Measurements from ENCODE around the gene SAMHD1.
"Not testable (repeated sequence)": the region's sequence is repeated elsewhere in the genome, so short reads cannot be mapped to it uniquely, and the experiment has no call there.

The SAMHD1 gene

GRCh38 chr20:36951979-36952738, 651 bp upstream of the SAMHD1 start:
- DNase-seq: no peak

- peak; percentile 3 for DNase-seq
These were observed 902 bp downstream of the SAMHD1 start for GRCh38 chr20:36950414-36951197.

GRCh38 chr20:36941401-36941835, 10.1 kb downstream of the SAMHD1 start:
- no peak for DNase-seq

- no peak for DNase-seq
These were observed 14.1 kb downstream of the SAMHD1 start for GRCh38 chr20:36937402-36937770.

GRCh38 chr20:36936761-36937401, 14.6 kb downstream of the SAMHD1 start:
- DNase-seq: not testable (repeated sequence)

GRCh38 chr20:36936341-36936740, 15.2 kb downstream of the SAMHD1 start:
- DNase-seq: no peak

- not testable (repeated sequence) for DNase-seq
These were observed 17.9 kb downstream of the SAMHD1 start for GRCh38 chr20:36933571-36933970.

- DNase-seq: no peak
These were observed 18.8 kb downstream of the SAMHD1 start for GRCh38 chr20:36932476-36933426.

GRCh38 chr20:36932067-36932466, 19.4 kb downstream of the SAMHD1 start:
- not testable (repeated sequence) for DNase-seq

- no peak for DNase-seq
These were observed 21.8 kb downstream of the SAMHD1 start for GRCh38 chr20:36929691-36930090.

GRCh38 chr20:36929290-36929689, 22.2 kb downstream of the SAMHD1 start:
- no peak for DNase-seq

- DNase-seq: no peak
These were observed 23.8 kb downstream of the SAMHD1 start for GRCh38 chr20:36927704-36928103.

- DNase-seq: no peak
These were observed 24.8 kb downstream of the SAMHD1 start for GRCh38 chr20:36926653-36927200.

- DNase-seq: no peak
These were observed 26.3 kb downstream of the SAMHD1 start for GRCh38 chr20:36925234-36925633.

- DNase-seq: peak; percentile 85
These were observed 27.1 kb downstream of the SAMHD1 start for GRCh38 chr20:36924167-36925045.

- no peak for DNase-seq
These were observed 31.2 kb downstream of the SAMHD1 start for GRCh38 chr20:36920334-36920730.

GRCh38 chr20:36919715-36920333, 31.7 kb downstream of the SAMHD1 start:
- DNase-seq: peak; percentile 73

GRCh38 chr20:36917943-36918342, 33.6 kb downstream of the SAMHD1 start:
- no peak for DNase-seq

- no peak for DNase-seq
These were observed 34.3 kb downstream of the SAMHD1 start for GRCh38 chr20:36917240-36917639.

GRCh38 chr20:36916199-36916598, 35.3 kb downstream of the SAMHD1 start:
- no peak for DNase-seq

GRCh38 chr20:36908603-36909002, 42.9 kb downstream of the SAMHD1 start:
- DNase-seq: no peak
